K562 (cell line): ENCODE measurements around the gene SIGLEC6. TPM values are rescaled to one million over a fixed set of nuclear protein-coding genes. Genes with fewer than 3 reads are reported as not detected.

Source experiments
- CHD2 ChIP-seq: IDR thresholded peaks from 2 replicates; pipeline ENCODE4 v1.6.1; 2011; ENCODE audit warnings: low read depth, low read length
- E2F3 ChIP-seq: fragments of 250-450 bp; sonication (Bioruptor Pico); IDR thresholded peaks from 2 replicates; pipeline ENCODE4 v1.4.0; 2020; ENCODE audit warnings: mild to moderate bottlenecking
- ELF4 ChIP-seq: fragments of 450-650 bp; formaldehyde crosslinking; IDR thresholded peaks from 2 replicates; pipeline ENCODE4 v1.4.0; 2022; ENCODE audit warnings: missing genetic modification characterization
- EP300 ChIP-seq: IDR thresholded peaks from 2 replicates; pipeline ENCODE4 v1.6.1; 2012; ENCODE audit warnings: low read length, improper control_type of control experiment
- GATA2 ChIP-seq: sonication (generic); formaldehyde crosslinking; IDR thresholded peaks from 2 replicates; pipeline ENCODE4 v1.4.0; 2020; ENCODE audit warnings: mild to moderate bottlenecking, missing genetic modification reagents
- MAFF ChIP-seq: IDR thresholded peaks from 2 replicates; pipeline ENCODE4 v1.6.1; 2012; ENCODE audit warnings: low read length, improper control_type of control experiment
- NFXL1 ChIP-seq: fragments of 450-650 bp; formaldehyde crosslinking; IDR thresholded peaks from 2 replicates; pipeline ENCODE4 v1.4.0; 2021; ENCODE audit warnings: mild to moderate bottlenecking
- RBM17 ChIP-seq: fragments of 200-400 bp; formaldehyde crosslinking; IDR thresholded peaks from 2 replicates; pipeline ENCODE4 v1.6.1; 2017; ENCODE audit warnings: low read depth, mild to moderate bottlenecking, low read length, borderline replicate concordance
- SREBF1 ChIP-seq: fragments of 150-350 bp; IDR thresholded peaks from 2 replicates; pipeline ENCODE4 v1.6.1; 2014; ENCODE audit warnings: antibody characterized with exemption, low read depth, low read length, borderline replicate concordance
- TAL1 ChIP-seq: fragments of 450-650 bp; IDR thresholded peaks from 2 replicates; pipeline ENCODE4 v1.6.1; 2016; ENCODE audit warnings: mild to moderate bottlenecking
- TRIM28 ChIP-seq: fragments of 450-650 bp; IDR thresholded peaks from 2 replicates; pipeline ENCODE4 v1.6.1; 2017
- ZNF436 ChIP-seq: fragments of 250-450, 450-650 bp; sonication (Bioruptor Pico); formaldehyde crosslinking; IDR thresholded peaks from 2 replicates; pipeline ENCODE4 v1.7.0; 2020; ENCODE audit warnings: mild to moderate bottlenecking
- polyA plus RNA-seq, 8 experiments: library from polyadenylated mRNA; depleted of rRNA in 4 of 8; stranded (reverse) in 5 of 8; unstranded in 3 of 8; fragments of >200 nt; fragmentation: Nextera tagmentation in 2 of 8; fragmentation: Illumina TruSeq in 1 of 8; extraction: Ambion mirVana in 2 of 8; extraction: Trizol in 1 of 8; gene quantifications; 2 replicates each; pipeline versions ENCODE4 v1.2.1 to v1.2.3, GENCODE V29; 2011 to 2014; ENCODE audit warnings: inconsistent platforms in 1 of 8, missing spikeins in 1 of 8
- total RNA-seq, 7 experiments: library from RNA; depleted of rRNA in 6 of 7; stranded (reverse); fragments of >200 nt in 6 of 7; fragmentation: Illumina TruSeq in 2 of 7; extraction: Trizol in 2 of 7; gene quantifications; 2 replicates each; pipeline versions ENCODE4 v1.2.1 to v1.2.3, GENCODE V29; 2011 to 2021; ENCODE audit warnings: low replicate concordance in 1 of 7
- TF ChIP-seq, protein P1 (sequence below): IDR thresholded peaks from 3 replicates; pipeline ENCODE4 v1.6.1; 2011; ENCODE audit warnings: borderline replicate concordance, mild to moderate bottlenecking; ENCODE audit not compliant: insufficient read length, insufficient read depth
- TF ChIP-seq, protein P2 (sequence below): fragments of 450-650 bp; formaldehyde crosslinking; IDR thresholded peaks from 2 replicates; pipeline ENCODE4 v1.4.0; 2020; ENCODE audit warnings: mild to moderate bottlenecking, moderate library complexity
- TF ChIP-seq, protein P3 (sequence below): fragments of 450-650 bp; IDR thresholded peaks from 2 replicates; pipeline ENCODE4 v1.6.1; 2016; ENCODE audit warnings: mild to moderate bottlenecking, moderate library complexity

The SIGLEC6 gene
- total and polyA plus RNA-seq, 9 of the 15 experiments (the other 6 are each of a cell fraction or from before 2014, with no cell fraction given): 0.03 to 17.5 (median 0.71) TPM

DNA sequence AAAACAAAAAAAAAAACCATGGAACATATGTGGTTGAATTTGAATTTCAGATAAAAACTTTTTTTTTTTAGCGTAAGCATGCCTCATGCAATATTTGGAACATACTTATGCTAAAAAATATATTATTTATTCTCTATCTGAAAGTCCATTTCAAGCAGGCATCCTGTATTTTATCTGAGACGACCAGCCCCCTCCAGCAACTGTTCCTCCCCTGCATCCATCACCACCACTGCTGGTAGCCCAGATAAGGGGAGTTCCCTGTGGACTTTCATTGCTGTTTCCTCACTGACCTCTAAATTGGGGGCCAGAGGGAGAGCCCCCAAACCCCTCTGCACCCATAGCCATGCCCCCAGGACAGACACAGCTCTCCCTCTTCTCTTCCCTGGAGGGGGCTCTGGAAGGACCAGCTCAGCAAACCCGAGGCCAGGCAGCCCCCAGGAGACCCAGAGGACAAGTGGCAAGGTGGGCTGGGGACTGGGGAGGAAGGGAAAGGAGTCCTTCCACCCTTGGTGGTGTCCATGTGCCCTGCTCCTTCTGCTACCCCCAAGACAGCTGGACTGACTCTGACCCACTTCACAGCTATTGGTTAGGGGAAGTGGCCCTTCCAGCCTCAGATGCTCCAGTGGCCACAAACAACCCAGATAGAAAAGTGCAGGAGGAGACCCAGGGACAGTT, 23.3 kb downstream of the SIGLEC6 start (continued):
- no peak for TF ChIP-seq TRIM28
- no peak for TF ChIP-seq RBM17
- TF ChIP-seq NFXL1 (CRISPR knock-in tag): no peak
- TF ChIP-seq, protein P1, sequence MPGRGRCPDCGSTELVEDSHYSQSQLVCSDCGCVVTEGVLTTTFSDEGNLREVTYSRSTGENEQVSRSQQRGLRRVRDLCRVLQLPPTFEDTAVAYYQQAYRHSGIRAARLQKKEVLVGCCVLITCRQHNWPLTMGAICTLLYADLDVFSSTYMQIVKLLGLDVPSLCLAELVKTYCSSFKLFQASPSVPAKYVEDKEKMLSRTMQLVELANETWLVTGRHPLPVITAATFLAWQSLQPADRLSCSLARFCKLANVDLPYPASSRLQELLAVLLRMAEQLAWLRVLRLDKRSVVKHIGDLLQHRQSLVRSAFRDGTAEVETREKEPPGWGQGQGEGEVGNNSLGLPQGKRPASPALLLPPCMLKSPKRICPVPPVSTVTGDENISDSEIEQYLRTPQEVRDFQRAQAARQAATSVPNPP: no peak
- TF ChIP-seq EP300: peak; percentile 99
- no peak for TF ChIP-seq SREBF1
- TF ChIP-seq MAFF: no peak
- TF ChIP-seq ZNF436: no peak
- TF ChIP-seq, protein P2, sequence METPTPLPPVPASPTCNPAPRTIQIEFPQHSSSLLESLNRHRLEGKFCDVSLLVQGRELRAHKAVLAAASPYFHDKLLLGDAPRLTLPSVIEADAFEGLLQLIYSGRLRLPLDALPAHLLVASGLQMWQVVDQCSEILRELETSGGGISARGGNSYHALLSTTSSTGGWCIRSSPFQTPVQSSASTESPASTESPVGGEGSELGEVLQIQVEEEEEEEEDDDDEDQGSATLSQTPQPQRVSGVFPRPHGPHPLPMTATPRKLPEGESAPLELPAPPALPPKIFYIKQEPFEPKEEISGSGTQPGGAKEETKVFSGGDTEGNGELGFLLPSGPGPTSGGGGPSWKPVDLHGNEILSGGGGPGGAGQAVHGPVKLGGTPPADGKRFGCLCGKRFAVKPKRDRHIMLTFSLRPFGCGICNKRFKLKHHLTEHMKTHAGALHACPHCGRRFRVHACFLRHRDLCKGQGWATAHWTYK (CRISPR knock-in tag): peak; percentile 41; the same call in 1 of the 2 replicates
- TF ChIP-seq GATA2: peak; percentile 98
- no peak for TF ChIP-seq ELF4 (CRISPR knock-in tag)
- TF ChIP-seq TAL1: peak; percentile 99
- no peak for TF ChIP-seq E2F3 (CRISPR knock-in tag)
- TF ChIP-seq, protein P3, sequence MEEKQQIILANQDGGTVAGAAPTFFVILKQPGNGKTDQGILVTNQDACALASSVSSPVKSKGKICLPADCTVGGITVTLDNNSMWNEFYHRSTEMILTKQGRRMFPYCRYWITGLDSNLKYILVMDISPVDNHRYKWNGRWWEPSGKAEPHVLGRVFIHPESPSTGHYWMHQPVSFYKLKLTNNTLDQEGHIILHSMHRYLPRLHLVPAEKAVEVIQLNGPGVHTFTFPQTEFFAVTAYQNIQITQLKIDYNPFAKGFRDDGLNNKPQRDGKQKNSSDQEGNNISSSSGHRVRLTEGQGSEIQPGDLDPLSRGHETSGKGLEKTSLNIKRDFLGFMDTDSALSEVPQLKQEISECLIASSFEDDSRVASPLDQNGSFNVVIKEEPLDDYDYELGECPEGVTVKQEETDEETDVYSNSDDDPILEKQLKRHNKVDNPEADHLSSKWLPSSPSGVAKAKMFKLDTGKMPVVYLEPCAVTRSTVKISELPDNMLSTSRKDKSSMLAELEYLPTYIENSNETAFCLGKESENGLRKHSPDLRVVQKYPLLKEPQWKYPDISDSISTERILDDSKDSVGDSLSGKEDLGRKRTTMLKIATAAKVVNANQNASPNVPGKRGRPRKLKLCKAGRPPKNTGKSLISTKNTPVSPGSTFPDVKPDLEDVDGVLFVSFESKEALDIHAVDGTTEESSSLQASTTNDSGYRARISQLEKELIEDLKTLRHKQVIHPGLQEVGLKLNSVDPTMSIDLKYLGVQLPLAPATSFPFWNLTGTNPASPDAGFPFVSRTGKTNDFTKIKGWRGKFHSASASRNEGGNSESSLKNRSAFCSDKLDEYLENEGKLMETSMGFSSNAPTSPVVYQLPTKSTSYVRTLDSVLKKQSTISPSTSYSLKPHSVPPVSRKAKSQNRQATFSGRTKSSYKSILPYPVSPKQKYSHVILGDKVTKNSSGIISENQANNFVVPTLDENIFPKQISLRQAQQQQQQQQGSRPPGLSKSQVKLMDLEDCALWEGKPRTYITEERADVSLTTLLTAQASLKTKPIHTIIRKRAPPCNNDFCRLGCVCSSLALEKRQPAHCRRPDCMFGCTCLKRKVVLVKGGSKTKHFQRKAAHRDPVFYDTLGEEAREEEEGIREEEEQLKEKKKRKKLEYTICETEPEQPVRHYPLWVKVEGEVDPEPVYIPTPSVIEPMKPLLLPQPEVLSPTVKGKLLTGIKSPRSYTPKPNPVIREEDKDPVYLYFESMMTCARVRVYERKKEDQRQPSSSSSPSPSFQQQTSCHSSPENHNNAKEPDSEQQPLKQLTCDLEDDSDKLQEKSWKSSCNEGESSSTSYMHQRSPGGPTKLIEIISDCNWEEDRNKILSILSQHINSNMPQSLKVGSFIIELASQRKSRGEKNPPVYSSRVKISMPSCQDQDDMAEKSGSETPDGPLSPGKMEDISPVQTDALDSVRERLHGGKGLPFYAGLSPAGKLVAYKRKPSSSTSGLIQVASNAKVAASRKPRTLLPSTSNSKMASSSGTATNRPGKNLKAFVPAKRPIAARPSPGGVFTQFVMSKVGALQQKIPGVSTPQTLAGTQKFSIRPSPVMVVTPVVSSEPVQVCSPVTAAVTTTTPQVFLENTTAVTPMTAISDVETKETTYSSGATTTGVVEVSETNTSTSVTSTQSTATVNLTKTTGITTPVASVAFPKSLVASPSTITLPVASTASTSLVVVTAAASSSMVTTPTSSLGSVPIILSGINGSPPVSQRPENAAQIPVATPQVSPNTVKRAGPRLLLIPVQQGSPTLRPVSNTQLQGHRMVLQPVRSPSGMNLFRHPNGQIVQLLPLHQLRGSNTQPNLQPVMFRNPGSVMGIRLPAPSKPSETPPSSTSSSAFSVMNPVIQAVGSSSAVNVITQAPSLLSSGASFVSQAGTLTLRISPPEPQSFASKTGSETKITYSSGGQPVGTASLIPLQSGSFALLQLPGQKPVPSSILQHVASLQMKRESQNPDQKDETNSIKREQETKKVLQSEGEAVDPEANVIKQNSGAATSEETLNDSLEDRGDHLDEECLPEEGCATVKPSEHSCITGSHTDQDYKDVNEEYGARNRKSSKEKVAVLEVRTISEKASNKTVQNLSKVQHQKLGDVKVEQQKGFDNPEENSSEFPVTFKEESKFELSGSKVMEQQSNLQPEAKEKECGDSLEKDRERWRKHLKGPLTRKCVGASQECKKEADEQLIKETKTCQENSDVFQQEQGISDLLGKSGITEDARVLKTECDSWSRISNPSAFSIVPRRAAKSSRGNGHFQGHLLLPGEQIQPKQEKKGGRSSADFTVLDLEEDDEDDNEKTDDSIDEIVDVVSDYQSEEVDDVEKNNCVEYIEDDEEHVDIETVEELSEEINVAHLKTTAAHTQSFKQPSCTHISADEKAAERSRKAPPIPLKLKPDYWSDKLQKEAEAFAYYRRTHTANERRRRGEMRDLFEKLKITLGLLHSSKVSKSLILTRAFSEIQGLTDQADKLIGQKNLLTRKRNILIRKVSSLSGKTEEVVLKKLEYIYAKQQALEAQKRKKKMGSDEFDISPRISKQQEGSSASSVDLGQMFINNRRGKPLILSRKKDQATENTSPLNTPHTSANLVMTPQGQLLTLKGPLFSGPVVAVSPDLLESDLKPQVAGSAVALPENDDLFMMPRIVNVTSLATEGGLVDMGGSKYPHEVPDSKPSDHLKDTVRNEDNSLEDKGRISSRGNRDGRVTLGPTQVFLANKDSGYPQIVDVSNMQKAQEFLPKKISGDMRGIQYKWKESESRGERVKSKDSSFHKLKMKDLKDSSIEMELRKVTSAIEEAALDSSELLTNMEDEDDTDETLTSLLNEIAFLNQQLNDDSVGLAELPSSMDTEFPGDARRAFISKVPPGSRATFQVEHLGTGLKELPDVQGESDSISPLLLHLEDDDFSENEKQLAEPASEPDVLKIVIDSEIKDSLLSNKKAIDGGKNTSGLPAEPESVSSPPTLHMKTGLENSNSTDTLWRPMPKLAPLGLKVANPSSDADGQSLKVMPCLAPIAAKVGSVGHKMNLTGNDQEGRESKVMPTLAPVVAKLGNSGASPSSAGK: no peak
- no peak for TF ChIP-seq CHD2
